Measurements from ENCODE around the gene RRP12. TPM values are rescaled to one million over a fixed set of nuclear protein-coding genes. Genes with fewer than 3 reads are reported as not detected.

RRP12 gene
- total RNA-seq, 2 donors from 2014 or later: 33.0 to 34.7 TPM

- Histone ChIP-seq H3K4me3 (ENCODE audit: low read length) (peak overlapping the region; percentile 82), H3K4me1 (ENCODE audit: control insufficient read depth, insufficient read depth, low read length) (peaks cover 7% of the 10 kb centered on the region), H3K27me3 (ENCODE audit: control insufficient read depth, insufficient read depth, low read length, poor library complexity, severe bottlenecking) (peaks cover 9% of the 10 kb centered on the region), H3K36me3 (ENCODE audit: control insufficient read depth, insufficient read depth, low read length) (no peaks in the 10 kb centered on the region), H3K27ac (ENCODE audit: low read depth, low read length) (no peak overlapping the region), H3K9ac (ENCODE audit: extremely low read depth, low read length, poor library complexity, severe bottlenecking) (peak overlapping the region; percentile 57), H3K9me3 (ENCODE audit: control insufficient read depth, low read length) (no peaks in the 10 kb centered on the region)
- no peaks in the 10 kb centered on the region for H3K9me3 Mint-ChIP-seq
- H3K4me3 Mint-ChIP-seq: peak overlapping the region; percentile 77
- TF ChIP-seq, protein P1, sequence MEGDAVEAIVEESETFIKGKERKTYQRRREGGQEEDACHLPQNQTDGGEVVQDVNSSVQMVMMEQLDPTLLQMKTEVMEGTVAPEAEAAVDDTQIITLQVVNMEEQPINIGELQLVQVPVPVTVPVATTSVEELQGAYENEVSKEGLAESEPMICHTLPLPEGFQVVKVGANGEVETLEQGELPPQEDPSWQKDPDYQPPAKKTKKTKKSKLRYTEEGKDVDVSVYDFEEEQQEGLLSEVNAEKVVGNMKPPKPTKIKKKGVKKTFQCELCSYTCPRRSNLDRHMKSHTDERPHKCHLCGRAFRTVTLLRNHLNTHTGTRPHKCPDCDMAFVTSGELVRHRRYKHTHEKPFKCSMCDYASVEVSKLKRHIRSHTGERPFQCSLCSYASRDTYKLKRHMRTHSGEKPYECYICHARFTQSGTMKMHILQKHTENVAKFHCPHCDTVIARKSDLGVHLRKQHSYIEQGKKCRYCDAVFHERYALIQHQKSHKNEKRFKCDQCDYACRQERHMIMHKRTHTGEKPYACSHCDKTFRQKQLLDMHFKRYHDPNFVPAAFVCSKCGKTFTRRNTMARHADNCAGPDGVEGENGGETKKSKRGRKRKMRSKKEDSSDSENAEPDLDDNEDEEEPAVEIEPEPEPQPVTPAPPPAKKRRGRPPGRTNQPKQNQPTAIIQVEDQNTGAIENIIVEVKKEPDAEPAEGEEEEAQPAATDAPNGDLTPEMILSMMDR (conservative IDR thresholded peaks at IDR 0.05): no peak
- 35 to 38% methylated on average over 17 to 24 of the region's 24 CpGs for WGBS, 2 experiments (ENCODE audit: insufficient coverage in 1 of 2, insufficient read length in 1 of 2)
- no peaks in the 10 kb centered on the region for H3K36me3 Mint-ChIP-seq (ENCODE audit: low read depth)
- peaks cover 27% of the 10 kb centered on the region for H3K4me1 Mint-ChIP-seq
- H3K27ac Mint-ChIP-seq: peak overlapping the region; percentile 67
- H3K27me3 Mint-ChIP-seq (ENCODE audit: insufficient read depth): peaks cover 27% of the 10 kb centered on the region
- DNase-seq: peak; percentile 69
These were observed 80.6 kb downstream of the RRP12 start for GRCh38 chr10:97320480-97321031.

DNA sequence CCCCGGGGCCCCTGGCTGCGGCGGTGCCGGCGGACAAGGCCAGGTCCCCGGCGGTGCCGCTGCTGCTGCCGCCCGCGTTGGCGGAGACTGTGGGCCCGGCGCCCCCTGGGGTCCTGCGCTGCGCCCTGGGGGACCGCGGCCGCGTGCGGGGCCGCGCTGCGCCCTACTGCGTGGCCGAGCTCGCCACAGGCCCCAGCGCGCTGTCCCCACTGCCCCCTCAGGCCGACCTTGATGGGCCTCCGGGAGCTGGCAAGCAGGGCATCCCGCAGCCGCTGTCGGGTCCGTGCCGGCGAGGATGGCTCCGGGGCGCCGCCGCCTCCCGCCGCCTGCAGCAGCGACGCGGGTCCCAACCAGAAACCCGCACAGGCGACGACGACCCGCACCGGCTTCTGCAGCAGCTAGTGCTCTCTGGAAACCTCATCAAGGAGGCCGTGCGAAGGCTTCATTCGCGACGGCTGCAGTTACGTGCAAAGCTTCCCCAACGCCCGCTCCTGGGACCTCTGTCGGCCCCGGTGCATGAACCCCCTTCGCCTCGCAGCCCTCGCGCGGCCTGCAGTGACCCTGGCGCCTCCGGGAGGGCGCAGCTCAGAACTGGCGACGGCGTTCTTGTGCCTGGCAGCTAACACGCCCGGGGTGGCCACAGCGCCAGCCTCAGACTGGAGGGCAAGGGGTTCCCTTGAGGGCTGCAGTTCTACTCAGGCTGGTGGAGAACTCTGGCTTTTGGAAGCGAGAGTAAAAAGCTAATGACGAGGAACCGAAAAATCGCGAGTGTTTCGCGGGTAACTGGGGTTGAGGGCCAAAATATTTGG, 81.3 kb downstream of the RRP12 start:
- Mint-ChIP-seq H3K9me3 (no peaks in the 10 kb centered on the region), H3K27me3 (ENCODE audit: insufficient read depth) (peaks cover 27% of the 10 kb centered on the region), H3K36me3 (ENCODE audit: low read depth) (no peaks in the 10 kb centered on the region), H3K4me1 (peaks cover 25% of the 10 kb centered on the region), H3K27ac (peak overlapping the region; percentile 67), H3K4me3 (peak overlapping the region; percentile 77)
- peak; percentile 90 for DNase-seq
- Histone ChIP-seq H3K9me3 (ENCODE audit: control insufficient read depth, low read length) (no peaks in the 10 kb centered on the region), H3K27ac (ENCODE audit: low read depth, low read length) (peak overlapping the region; percentile 17), H3K4me3 (ENCODE audit: low read length) (peak overlapping the region; percentile 82), H3K36me3 (ENCODE audit: control insufficient read depth, insufficient read depth, low read length) (no peaks in the 10 kb centered on the region), H3K27me3 (ENCODE audit: control insufficient read depth, insufficient read depth, low read length, poor library complexity, severe bottlenecking) (peaks cover 9% of the 10 kb centered on the region), H3K9ac (ENCODE audit: extremely low read depth, low read length, poor library complexity, severe bottlenecking) (peak overlapping the region; percentile 57), H3K4me1 (ENCODE audit: control insufficient read depth, insufficient read depth, low read length) (peaks cover 7% of the 10 kb centered on the region)
- WGBS, 2 experiments (ENCODE audit: insufficient coverage in 1 of 2, insufficient read length in 1 of 2): 1 to 3% methylated on average over 21 to 83 of the region's 83 CpGs
- TF ChIP-seq, protein P1 (conservative IDR thresholded peaks at IDR 0.05): peak; percentile 51

GRCh38 chr10:97318772-97319651, 82.1 kb downstream of the RRP12 start, which contains the start of gene FRAT1:
Gene FRAT1, plus strand, starts transcription at chr10:97319271. Its CDS starts 183 bp downstream, at chr10:97319454.
- H3K4me3 Mint-ChIP-seq: peak within 1 kb of the TSS; percentile 77
- peak within 1 kb of the TSS; percentile 100 for H3K9ac ChIP-seq (ENCODE audit: extremely low read depth, low read length, poor library complexity, severe bottlenecking)
- H3K4me1 Mint-ChIP-seq: peaks cover 25% of the 10 kb centered on the region
- no peaks in the 10 kb centered on the region for H3K36me3 ChIP-seq (ENCODE audit: control insufficient read depth, insufficient read depth, low read length)
- TF ChIP-seq, protein P1 (conservative IDR thresholded peaks at IDR 0.05): no peak
- H3K27ac Mint-ChIP-seq: peak within 1 kb of the TSS; percentile 100
- peaks cover 9% of the 10 kb centered on the region for H3K27me3 ChIP-seq (ENCODE audit: control insufficient read depth, insufficient read depth, low read length, poor library complexity, severe bottlenecking)
- no peaks in the 10 kb centered on the region for H3K36me3 Mint-ChIP-seq (ENCODE audit: low read depth)
- H3K27me3 Mint-ChIP-seq (ENCODE audit: insufficient read depth): peaks cover 27% of the 10 kb centered on the region
- no peaks in the 10 kb centered on the region for H3K9me3 ChIP-seq (ENCODE audit: control insufficient read depth, low read length)
- peak within 1 kb of the TSS; percentile 82 for H3K4me3 ChIP-seq (ENCODE audit: low read length)
- no peaks in the 10 kb centered on the region for H3K9me3 Mint-ChIP-seq
- 1% methylated on average over 29 to 79 of the region's 79 CpGs for WGBS, 2 experiments (ENCODE audit: insufficient coverage in 1 of 2, insufficient read length in 1 of 2)
- DNase-seq: peak; percentile 97
- H3K4me1 ChIP-seq (ENCODE audit: control insufficient read depth, insufficient read depth, low read length): peaks cover 7% of the 10 kb centered on the region
- H3K27ac ChIP-seq (ENCODE audit: low read depth, low read length): peak within 1 kb of the TSS; percentile 100
